OCI-LY3 (cell line): ENCODE data around the gene SH3RF3.

Experiments used
- H2AFZ ChIP-seq: fragments of 200-600, 300-600 bp; shearing (Covaris generic); 2 replicates; pipeline ENCODE4 v1.6.0; 2014; ENCODE audit warnings: antibody characterized with exemption, low read depth, low read length
- H3K27ac ChIP-seq: fragments of 200-600, 300-600 bp; sonication (generic); 2 replicates; pipeline ENCODE4 v1.5.1; 2014; ENCODE audit warnings: mild to moderate bottlenecking, low read length, moderate library complexity, mixed read lengths
- H3K27me3 ChIP-seq: fragments of 200-600, 300-600 bp; sonication (generic); 2 replicates; pipeline ENCODE4 v1.6.1; 2014; ENCODE audit warnings: low read depth, low read length, mixed read lengths
- H3K36me3 ChIP-seq: fragments of 200-600, 300-600 bp; sonication (generic); replicated peaks from 2 replicates; pipeline ENCODE3; 2014; ENCODE audit warnings: low read depth, low read length, mixed read lengths
- H3K4me1 ChIP-seq: fragments of 300-600, 200-600 bp; sonication (generic); 2 replicates; pipeline ENCODE4 v1.6.1; 2014; ENCODE audit warnings: low read length, mixed read lengths
- H3K4me2 ChIP-seq: fragments of 200-600, 300-600 bp; sonication (generic); 2 replicates; pipeline ENCODE4 v1.6.1; 2014; ENCODE audit warnings: low read length, mixed read lengths
- H3K4me3 ChIP-seq: fragments of 300-600, 200-600 bp; sonication (generic); 2 replicates; pipeline ENCODE4 v1.5.1; 2014; ENCODE audit warnings: antibody characterized with exemption, mild to moderate bottlenecking, low read length, moderate library complexity
- H3K79me2 ChIP-seq: fragments of 300-600, 200-600 bp; shearing (Covaris generic); 2 replicates; pipeline ENCODE4 v1.6.1; 2014; ENCODE audit warnings: mild to moderate bottlenecking, low read length, mixed read lengths
- H3K9ac ChIP-seq: fragments of 300-600, 200-600 bp; shearing (Covaris generic); 2 replicates; pipeline ENCODE4 v1.6.0; 2014; ENCODE audit warnings: mild to moderate bottlenecking, low read length, moderate library complexity
- H3K9me3 ChIP-seq: fragments of 200-600, 300-600 bp; shearing (Covaris generic); 2 replicates; pipeline ENCODE4 v1.6.1; 2014; ENCODE audit warnings: low read length, mixed read lengths; ENCODE audit not compliant: insufficient read depth
- H4K20me1 ChIP-seq: fragments of 200-600, 300-600 bp; sonication (generic); 2 replicates; pipeline ENCODE4 v1.6.1; 2016; ENCODE audit warnings: low read length, mixed read lengths; ENCODE audit not compliant: insufficient read depth
- EZH2phosphoT487 ChIP-seq: fragments of 200-600 bp; shearing (Covaris generic); IDR thresholded peaks from 2 replicates; pipeline ENCODE4 v1.6.1; 2018; ENCODE audit warnings: antibody characterized with exemption, mixed run types, low read depth
- TF ChIP-seq, protein P1 (sequence below): fragments of 200-600, 300-600 bp; sonication (generic); IDR thresholded peaks from 2 replicates; pipeline ENCODE4 v1.5.1; 2014; ENCODE audit warnings: antibody characterized with exemption, low read length, low read depth

Gene SH3RF3

DNA sequence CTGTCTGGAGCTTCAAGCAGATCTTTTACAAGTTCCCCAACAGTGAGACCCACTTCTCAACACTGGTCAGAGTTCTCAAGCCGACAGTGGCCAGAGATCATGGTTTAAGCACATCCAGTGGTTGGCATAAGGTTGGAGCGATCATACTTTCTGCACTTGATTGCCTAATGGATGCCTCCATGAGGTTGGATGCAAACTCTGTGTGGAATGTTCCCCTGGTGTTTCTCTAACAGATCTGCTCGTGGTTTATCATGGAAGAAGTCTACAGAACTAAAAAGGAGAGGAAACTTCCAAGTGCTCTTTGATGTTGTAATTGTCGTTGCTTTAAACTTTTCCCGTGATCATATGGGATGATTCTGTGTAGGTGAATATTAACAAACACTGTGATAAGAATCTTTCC lies 60.7 kb downstream of the SH3RF3 start:
- Histone ChIP-seq H4K20me1 (no peaks in the 10 kb centered on the region), H3K4me1 (no peaks in the 10 kb centered on the region), H3K36me3 (no peaks in the 10 kb centered on the region), H3K27me3 (peaks cover 28% of the 10 kb centered on the region), H3K4me3 (no peak overlapping the region), H3K79me2 (no peaks in the 10 kb centered on the region), H3K9me3 (no peaks in the 10 kb centered on the region), H3K27ac (no peak overlapping the region), H3K9ac (no peak overlapping the region), H3K4me2 (no peak overlapping the region), H2AFZ (no peak overlapping the region)
- TF ChIP-seq, protein P1, sequence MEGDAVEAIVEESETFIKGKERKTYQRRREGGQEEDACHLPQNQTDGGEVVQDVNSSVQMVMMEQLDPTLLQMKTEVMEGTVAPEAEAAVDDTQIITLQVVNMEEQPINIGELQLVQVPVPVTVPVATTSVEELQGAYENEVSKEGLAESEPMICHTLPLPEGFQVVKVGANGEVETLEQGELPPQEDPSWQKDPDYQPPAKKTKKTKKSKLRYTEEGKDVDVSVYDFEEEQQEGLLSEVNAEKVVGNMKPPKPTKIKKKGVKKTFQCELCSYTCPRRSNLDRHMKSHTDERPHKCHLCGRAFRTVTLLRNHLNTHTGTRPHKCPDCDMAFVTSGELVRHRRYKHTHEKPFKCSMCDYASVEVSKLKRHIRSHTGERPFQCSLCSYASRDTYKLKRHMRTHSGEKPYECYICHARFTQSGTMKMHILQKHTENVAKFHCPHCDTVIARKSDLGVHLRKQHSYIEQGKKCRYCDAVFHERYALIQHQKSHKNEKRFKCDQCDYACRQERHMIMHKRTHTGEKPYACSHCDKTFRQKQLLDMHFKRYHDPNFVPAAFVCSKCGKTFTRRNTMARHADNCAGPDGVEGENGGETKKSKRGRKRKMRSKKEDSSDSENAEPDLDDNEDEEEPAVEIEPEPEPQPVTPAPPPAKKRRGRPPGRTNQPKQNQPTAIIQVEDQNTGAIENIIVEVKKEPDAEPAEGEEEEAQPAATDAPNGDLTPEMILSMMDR = no peak
- no peak for TF ChIP-seq EZH2phosphoT487

DNA sequence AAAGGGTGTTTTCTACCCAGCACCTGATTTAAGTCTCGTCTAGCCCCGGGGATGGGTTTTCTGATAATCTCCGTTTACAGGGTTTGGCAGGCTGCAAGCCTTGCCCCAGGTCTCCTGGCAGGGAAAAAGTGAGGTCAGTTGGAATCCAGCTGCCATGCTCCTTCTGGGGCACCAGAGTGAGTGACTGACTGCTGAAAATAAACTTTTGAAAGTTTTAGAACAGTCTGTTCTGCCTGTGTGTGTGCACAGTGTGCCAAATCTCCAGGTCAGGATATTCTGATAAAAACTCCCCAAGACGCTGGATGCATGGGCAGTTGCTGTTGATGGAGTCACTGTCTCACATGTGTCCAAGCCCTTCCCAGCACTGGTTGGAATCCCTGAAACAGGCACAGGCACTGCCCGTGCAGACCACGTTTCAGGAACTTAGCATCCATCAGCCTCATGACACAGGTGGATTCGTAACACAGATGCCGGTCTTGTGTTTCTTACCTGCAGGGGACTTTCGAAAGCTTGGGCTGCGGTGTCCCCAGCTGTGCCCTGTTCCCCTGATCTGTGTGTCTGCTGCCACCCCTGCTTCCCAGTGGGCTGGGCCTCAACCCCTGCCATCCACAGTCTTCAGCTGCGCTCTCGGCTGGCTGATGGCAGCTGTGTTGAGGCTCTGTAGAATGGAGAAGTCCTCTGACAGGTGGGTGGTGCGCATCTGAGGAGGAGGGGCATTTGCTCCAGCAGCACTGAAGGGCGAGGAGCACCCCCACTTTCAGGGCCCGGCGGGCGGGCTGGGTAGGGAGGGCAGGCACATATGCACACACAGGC lies 65.0 kb downstream of the SH3RF3 start:
- Histone ChIP-seq H4K20me1 (no peaks in the 10 kb centered on the region), H3K4me2 (no peak overlapping the region), H3K4me1 (no peaks in the 10 kb centered on the region), H3K27me3 (peaks cover 25% of the 10 kb centered on the region), H3K9me3 (no peaks in the 10 kb centered on the region), H3K36me3 (no peaks in the 10 kb centered on the region), H3K79me2 (no peaks in the 10 kb centered on the region), H3K4me3 (no peak overlapping the region), H3K27ac (no peak overlapping the region), H2AFZ (no peak overlapping the region), H3K9ac (no peak overlapping the region)
- TF ChIP-seq EZH2phosphoT487 = no peak
- TF ChIP-seq, protein P1 = no peak

DNA sequence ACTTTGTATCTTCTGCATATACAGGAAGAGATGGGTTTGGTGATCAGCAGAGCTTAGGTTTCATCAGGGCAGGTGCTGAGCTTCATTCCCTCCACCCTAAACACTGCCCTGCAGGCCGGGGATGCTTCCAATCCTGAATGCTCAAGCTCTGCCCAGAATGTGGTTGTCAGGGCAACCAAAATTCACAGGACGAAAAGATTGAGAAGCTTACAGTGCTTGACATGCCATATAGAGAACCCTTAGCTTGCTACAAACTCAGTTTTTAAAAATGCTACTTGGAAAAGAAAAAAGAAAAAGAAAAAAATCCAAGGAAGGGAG lies 65.6 kb downstream of the SH3RF3 start:
- no peaks in the 10 kb centered on the region for H3K36me3 ChIP-seq
- no peaks in the 10 kb centered on the region for H4K20me1 ChIP-seq
- no peak overlapping the region for H3K9ac ChIP-seq
- H3K4me2 ChIP-seq = no peak overlapping the region
- H3K27ac ChIP-seq = no peak overlapping the region
- H2AFZ ChIP-seq = no peak overlapping the region
- H3K4me1 ChIP-seq = no peaks in the 10 kb centered on the region
- H3K4me3 ChIP-seq = no peak overlapping the region
- H3K27me3 ChIP-seq = peaks cover 25% of the 10 kb centered on the region
- no peak for TF ChIP-seq EZH2phosphoT487
- TF ChIP-seq, protein P1 = no peak
- H3K79me2 ChIP-seq = no peaks in the 10 kb centered on the region
- no peaks in the 10 kb centered on the region for H3K9me3 ChIP-seq

DNA sequence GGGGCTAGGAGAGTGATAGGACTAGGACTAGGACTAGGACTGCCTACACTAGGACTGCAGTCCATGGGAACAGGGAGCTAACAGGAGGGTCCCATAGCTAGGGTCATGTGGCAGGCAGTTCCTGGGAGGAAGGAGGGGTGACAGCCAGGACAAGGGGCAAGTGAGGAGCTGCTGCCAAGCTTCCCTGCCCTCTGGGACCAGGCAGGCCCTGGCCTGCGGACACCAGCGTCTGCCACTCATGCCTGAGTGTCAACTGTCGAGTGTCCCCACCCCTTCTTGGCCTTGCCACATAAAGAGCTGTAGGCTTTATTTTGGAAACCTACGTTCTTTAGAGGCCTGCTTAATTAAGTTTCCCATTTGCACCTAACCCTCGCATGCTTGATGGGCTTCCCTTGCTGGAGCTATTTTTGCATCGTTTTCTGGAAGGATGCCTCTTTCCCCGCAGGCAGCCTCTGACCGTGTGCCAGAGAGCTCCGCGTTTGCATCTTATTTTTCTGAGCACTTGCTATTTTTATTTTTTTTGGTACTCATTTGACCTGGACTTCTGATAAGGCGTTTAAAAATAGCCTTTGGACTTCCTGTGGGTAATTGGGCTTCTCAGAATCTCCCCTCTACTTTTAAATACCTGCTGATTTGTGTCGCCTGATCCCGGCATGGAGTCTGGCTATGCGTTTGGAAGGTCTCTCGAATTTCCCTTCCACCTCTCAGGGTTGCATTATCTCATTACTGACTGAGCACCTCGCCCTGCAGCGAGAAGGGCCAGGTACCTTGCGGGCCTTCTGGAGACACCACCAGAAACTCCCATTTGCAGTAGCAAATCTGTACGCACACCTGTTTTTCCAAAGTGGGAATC lies 66.4 kb downstream of the SH3RF3 start:
- Histone ChIP-seq H3K27ac (no peak overlapping the region), H3K36me3 (no peaks in the 10 kb centered on the region), H3K27me3 (peaks cover 25% of the 10 kb centered on the region), H3K9me3 (no peaks in the 10 kb centered on the region), H3K4me1 (no peaks in the 10 kb centered on the region), H3K79me2 (no peaks in the 10 kb centered on the region), H3K4me3 (no peak overlapping the region), H3K4me2 (no peak overlapping the region), H4K20me1 (no peaks in the 10 kb centered on the region), H3K9ac (no peak overlapping the region), H2AFZ (no peak overlapping the region)
- TF ChIP-seq, protein P1 = no peak
- no peak for TF ChIP-seq EZH2phosphoT487
